ENCODE measurements around the gene CEP97.
"Not testable (repeated sequence)": the region's sequence is repeated elsewhere in the genome, so short reads cannot be mapped to it uniquely, and the experiment has no call there.

CEP97 gene

GRCh38 chr3:101701696-101702634 lies 22.4 kb upstream of the CEP97 start:
- DNase-seq (ENCODE audit: low spot score) = no peak

DNA sequence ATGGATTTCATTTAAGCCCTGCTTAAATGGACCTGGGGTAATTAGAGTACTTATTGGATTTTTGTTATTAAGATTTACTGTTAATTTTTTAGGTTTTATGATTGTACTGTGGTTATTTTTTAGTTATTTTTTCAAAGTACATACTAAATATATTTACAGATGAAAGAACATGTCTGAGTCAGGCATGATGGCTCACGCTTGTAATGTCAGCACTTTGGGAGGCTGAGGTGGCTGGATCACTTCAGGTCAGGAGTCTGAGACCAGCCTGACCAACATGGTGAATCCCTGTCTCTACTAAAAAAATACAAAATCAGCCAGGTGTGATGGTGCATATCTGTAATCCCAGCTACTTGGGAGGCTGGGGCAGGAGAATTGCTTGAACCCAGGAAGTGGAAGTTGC lies 21.7 kb upstream of the CEP97 start:
- DNase-seq (ENCODE audit: low spot score) = no peak

DNA sequence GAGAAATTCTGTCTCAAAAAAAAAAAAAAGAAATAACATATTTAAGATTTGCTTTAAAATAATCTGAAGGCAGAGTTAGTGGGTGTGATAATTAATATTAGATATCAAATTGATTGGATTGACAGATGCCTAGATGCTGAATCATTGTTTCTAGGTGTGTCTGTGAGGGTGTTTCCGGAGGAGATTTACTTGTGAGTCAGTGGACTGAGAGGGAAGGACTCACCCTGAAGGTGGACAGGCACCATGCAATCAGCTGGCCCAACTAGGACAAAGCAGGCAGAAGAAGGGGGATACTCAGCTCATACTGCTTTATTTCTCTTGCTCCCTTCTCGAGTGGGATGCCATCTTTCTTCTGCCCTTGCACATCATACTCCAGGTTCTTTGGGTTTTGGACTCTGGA lies 21.2 kb upstream of the CEP97 start:
- peak; percentile 51 for DNase-seq (ENCODE audit: low spot score)

- DNase-seq (ENCODE audit: low spot score) = peak; percentile 51
Observed at GRCh38 chr3:101704639-101705038, 19.8 kb upstream of the CEP97 start.

DNA sequence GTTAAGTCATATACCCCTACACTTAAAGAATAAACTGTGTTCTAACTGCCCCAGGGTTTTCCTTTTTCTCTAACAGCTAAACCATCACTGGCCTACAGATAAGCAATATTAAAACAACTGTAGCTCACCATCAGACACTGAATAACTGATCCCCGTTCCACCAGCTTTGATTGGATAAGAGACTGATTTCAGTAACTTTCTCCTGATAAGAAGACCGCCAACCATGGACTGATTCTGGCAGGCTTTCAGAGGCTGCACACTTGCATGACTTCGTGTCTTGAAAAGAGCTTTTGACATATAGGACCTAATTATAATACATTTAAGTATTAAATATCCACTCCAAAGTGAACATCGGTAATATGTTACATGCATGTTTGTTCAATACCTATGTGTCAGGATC lies 15.3 kb upstream of the CEP97 start:
- DNase-seq (ENCODE audit: low spot score) = no peak

DNA sequence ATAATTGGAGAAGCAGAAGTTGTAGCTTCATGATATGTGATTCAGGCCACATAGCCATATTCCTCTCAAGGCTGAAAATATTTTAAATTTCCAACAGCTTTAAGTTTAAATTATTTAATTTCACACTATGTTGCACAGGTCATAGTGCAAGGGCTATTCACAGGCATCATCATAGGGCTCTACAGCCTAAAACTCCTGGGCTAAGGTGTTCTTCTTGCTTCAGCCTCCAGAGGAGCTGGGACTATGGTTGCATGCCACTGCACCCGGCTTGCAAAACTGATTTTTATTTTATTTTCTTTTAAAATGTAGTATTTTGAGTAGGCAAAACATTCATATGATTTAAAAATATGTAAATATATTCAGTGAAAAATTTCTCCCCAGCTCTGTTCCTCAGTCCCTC lies 6.0 kb upstream of the CEP97 start:
- no peak for DNase-seq (ENCODE audit: low spot score)

- DNase-seq (ENCODE audit: low spot score) = no peak
Observed at GRCh38 chr3:101719604-101720185, 4.7 kb upstream of the CEP97 start.

DNA sequence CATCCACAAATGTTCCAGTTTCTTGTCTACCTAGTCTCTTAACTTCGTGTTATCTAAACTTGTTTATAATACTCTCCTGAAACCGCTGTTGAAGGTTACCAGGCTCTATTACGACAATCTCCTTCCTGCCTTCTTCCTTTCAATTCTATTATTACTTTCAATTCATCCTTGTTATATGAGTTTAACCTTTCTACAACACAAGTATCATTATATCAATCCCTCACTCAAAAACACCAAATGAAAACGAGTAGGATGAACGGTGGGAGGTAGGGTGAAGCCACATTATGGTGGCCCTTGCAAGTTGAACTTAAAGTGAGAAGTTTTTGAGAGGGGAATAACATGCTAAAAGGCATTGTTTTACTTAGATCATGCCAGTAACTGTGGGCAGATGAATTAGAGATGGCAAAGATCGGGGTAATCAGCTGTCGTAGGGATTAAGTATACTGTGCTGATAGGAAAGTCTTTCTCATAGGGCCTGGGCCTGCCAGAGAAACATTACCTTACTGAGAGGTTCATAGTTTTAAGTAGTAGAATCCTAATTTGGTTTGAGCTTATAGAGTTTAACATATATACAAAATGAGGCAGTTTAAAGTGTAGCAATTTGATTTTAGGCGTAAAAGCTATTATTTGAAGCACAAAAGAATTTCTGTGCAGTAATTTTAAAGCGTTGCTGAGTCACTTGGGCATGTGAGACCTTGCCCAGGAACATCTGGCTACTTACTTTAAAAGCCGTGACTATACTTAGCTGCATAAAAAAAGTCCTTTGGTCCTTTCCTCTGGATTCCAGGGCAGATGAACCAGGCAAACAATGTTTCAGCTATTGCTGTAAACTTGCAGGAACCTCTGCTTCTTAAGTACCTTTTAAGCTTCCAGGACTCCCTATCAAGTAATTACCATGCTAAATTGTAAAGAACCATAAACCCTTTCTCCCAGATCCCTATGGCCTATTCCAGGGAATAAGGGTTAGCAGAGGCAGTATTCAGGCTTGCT lies 3.3 kb upstream of the CEP97 start:
- DNase-seq (ENCODE audit: low spot score) = no peak

- no peak for DNase-seq (ENCODE audit: low spot score)
Observed at GRCh38 chr3:101722394-101723173, 1.8 kb upstream of the CEP97 start.

DNA sequence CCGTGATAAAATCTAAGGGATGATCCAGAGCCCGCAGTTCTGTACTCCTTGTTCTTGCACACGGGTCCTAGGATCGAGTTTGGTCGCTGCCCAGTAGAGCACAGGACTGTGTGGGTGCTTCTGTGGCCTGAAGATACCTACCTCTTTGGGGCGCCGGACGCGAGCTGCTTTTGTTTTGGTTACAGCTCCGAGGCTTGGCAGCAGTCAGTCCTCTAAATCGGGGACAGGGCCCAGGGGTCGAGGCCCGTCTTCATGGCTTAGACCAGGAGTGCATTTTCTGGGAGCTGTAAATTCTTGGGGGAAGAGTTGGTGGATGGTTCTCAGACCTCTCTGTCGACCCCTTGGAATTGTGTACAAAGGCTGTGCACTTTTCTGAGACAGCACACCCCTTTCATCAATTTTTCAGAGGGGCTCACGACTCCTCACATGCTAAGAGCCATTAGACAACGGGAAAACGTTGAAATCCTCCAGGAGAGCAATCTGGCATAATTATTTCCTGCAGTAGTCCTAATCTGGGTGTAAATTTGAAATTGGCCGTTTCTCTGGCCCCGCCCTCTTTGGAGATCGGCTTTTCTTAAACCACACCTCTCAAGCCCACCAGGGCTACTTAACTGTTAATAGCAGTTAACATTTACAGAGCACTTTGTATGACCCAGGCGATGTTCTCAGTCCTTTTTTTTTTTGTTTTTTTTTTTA lies 928 bp downstream of the CEP97 start:
- peak; percentile 49 for DNase-seq (ENCODE audit: low spot score)

DNA sequence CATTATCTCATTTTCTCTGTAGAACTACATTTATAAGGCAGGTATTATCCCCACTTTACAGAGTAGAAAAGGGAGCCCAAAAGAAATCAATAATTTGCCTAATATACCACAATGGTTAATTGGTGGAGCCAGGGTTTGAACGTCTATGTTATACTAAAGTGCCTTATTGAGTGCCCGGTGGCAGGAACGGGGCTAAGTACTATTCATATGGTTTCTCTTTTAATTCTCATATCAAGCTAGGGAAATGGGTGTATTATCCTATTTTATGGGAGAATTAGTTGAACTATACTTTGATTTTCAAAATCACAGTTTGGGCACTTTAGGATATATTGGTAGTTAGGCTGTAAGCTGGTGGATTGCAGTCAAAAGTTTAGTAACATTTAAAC lies 1.5 kb downstream of the CEP97 start:
- no peak for DNase-seq (ENCODE audit: low spot score)

DNA sequence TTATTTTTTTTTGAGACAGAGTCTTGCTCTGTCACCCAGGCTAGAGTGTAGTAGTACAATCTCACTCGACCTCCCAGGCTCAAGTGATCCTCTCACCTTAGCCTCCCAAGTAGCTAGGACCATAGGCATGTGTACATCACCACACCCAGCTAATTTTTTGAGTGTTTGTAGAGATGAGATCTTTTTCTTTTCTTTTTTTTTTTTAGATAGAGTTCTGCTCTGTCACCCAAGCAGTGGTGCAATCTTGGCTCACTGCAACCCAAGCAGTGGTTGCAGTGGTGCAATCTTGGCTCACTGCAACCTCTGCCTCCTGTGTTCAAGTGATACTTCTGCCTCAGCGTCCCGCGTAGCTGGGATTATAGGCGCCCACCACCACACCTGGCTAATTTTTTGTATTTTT lies 5.2 kb downstream of the CEP97 start:
- DNase-seq (ENCODE audit: low spot score) = no peak

GRCh38 chr3:101730839-101731238 lies 6.4 kb downstream of the CEP97 start:
- no peak for DNase-seq (ENCODE audit: low spot score)

GRCh38 chr3:101732240-101732641 lies 7.8 kb downstream of the CEP97 start:
- no peak for DNase-seq (ENCODE audit: low spot score)

- DNase-seq (ENCODE audit: low spot score) = no peak
Observed at GRCh38 chr3:101735833-101736232, 11.4 kb downstream of the CEP97 start.

DNA sequence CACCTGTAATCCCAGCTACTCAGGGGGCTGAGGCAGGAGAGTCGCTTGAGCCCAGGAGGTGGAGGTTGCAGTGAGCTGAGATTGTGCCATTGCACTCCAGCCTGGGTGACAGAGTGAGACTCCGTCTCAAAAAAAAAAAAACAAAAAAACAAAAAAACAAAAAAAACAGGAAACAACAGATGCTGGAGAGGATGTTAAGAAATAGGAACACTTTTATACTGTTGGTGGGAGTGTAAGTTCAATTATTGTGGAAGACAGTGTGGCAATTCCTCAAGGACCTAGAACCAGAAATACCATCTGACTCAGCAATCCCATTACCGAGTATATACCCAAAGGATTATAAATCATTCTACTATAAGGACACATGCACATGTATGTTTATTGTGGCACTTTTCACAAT lies 17.5 kb downstream of the CEP97 start:
- DNase-seq (ENCODE audit: low spot score) = not testable (repeated sequence)

DNA sequence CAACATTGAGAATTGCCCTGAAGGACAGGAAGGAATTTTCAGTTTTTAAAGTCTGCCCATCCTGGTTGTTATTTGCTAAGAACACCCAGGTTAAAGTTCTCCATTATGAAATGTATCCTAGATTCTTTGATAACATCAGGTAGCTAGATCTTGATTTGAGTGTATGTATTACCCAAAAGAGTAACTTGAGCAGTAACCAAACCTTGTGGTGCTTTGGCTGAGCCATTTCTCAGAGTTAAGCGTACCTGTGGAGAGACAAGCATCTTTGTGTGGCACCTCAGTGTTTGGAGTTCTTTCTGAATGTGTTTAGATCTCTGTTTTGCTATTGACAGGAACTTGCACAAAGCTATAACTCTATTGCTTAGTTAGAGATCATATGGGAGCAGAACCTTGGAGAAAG lies 20.4 kb downstream of the CEP97 start:
- no peak for DNase-seq (ENCODE audit: low spot score)

GRCh38 chr3:101745934-101746333 lies 21.5 kb downstream of the CEP97 start:
- DNase-seq (ENCODE audit: low spot score) = not testable (repeated sequence)

GRCh38 chr3:101753386-101754113 lies 29.1 kb downstream of the CEP97 start:
- not testable (repeated sequence) for DNase-seq (ENCODE audit: low spot score)

DNA sequence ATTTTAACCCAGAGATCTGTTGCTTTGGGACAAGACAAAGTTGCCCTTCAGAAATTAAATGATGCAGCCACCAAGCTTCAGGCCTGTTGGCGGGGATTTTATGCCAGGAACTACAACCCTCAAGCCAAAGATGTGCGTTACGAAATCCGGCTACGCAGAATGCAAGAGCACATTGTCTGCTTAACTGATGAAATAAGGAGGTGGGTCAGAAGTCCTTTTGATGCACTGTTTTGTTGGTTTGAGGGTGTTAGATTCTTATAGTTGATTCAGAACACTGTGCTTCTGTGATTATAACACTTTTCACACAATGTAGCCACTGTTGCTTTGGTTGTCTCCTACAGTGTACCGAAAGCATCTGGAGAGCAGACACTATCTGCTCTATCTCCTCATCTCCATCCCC lies 33.8 kb downstream of the CEP97 start:
- no peak for DNase-seq (ENCODE audit: low spot score)
